Measurements from ENCODE around the gene HS6ST3.

DNA sequence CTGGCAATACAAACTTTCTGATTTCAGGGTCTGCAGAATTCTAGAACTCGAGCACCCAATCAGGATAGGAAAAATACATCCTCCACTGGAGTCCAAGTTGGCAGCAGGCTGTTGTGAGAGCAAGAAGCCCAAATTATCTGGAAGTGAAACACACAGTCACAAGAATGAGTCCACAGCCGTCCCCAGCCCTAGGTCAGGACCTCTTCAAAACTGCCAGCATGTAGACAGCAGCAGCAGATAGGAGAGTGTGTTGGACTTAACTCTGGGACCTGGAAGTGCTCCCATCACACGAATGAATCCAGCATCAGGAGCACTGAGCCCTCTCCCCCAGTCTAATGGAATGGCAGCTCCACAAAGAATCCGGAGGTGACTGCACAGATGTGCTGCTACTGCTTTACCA, 483.7 kb downstream of the HS6ST3 start:
- TF ChIP-seq PCBP1 (IDR thresholded peaks at IDR 0.05; ENCODE audit: low read depth, low read length, poor library complexity, severe bottlenecking), result no peak
- no peak for TF ChIP-seq PHF8 (IDR thresholded peaks at IDR 0.05; ENCODE audit: borderline replicate concordance, low read length)
- no peak for TF ChIP-seq RAD21 (CRISPR knock-in tag; conservative IDR thresholded peaks at IDR 0.05 in 1 of 2, IDR thresholded peaks at IDR 0.05 in 1 of 2)
- TF ChIP-seq BRF1 (IDR thresholded peaks at IDR 0.05; ENCODE audit: borderline replicate concordance, extremely low read depth, insufficient read length), result no peak
- no peak for TF ChIP-seq ESRRA (IDR thresholded peaks at IDR 0.05; ENCODE audit: borderline replicate concordance, low read depth)
- no peak for TF ChIP-seq BRCA1 (IDR thresholded peaks at IDR 0.05)
- no peak for TF ChIP-seq BRCA1 (CRISPR knock-in tag; IDR thresholded peaks at IDR 0.05)
- TF ChIP-seq DACH1 (IDR thresholded peaks at IDR 0.05; ENCODE audit: partially characterized antibody), result no peak
- TF ChIP-seq ATF1 (CRISPR knock-in tag; IDR thresholded peaks at IDR 0.05), result no peak
- TF ChIP-seq ATF1 (tag; IDR thresholded peaks at IDR 0.05), result no peak
